Activated CD8-positive, alpha-beta memory T cell treated with anti-CD3 and anti-CD28 coated beads for 1 hour (primary cell): ENCODE data around the gene MAGI2.

Experiments
- DNase-seq, 2 donors: peaks; one replicate each; pipeline ENCODE4 v3.0.0-alpha.2; 2020; ENCODE audit warnings: low read depth in 1 of 2; ENCODE audit errors: extremely low read depth in 1 of 2

Gene MAGI2

GRCh38 chr7:79180533-79180932 is 272.9 kb downstream of the MAGI2 start:
- DNase-seq, result no peak

- no peak for DNase-seq
These were observed 276.5 kb downstream of the MAGI2 start for GRCh38 chr7:79176859-79177477.

GRCh38 chr7:79175374-79175773 is 278.1 kb downstream of the MAGI2 start:
- no peak for DNase-seq

GRCh38 chr7:79165225-79165624 is 288.2 kb downstream of the MAGI2 start:
- DNase-seq, result no peak

- no peak for DNase-seq
These were observed 294.3 kb downstream of the MAGI2 start for GRCh38 chr7:79159040-79159664.

- no peak for DNase-seq
These were observed 296.2 kb downstream of the MAGI2 start for GRCh38 chr7:79157281-79157680.

GRCh38 chr7:79149831-79150230 is 303.6 kb downstream of the MAGI2 start:
- no peak for DNase-seq

- no peak for DNase-seq
These were observed 310.8 kb downstream of the MAGI2 start for GRCh38 chr7:79142706-79143105.

- DNase-seq, result no peak
These were observed 312.2 kb downstream of the MAGI2 start for GRCh38 chr7:79141252-79141651.

- DNase-seq, result no peak
These were observed 315.5 kb downstream of the MAGI2 start for GRCh38 chr7:79137942-79138341.

- DNase-seq, result no peak
These were observed 320.5 kb downstream of the MAGI2 start for GRCh38 chr7:79132844-79133451.

GRCh38 chr7:79130715-79131114 is 322.8 kb downstream of the MAGI2 start:
- no peak for DNase-seq

GRCh38 chr7:79124331-79124730 is 329.1 kb downstream of the MAGI2 start:
- DNase-seq, result no peak

- DNase-seq, result no peak
These were observed 335.3 kb downstream of the MAGI2 start for GRCh38 chr7:79118143-79118542.

GRCh38 chr7:79096361-79096805 is 357.1 kb downstream of the MAGI2 start:
- DNase-seq, result no peak

GRCh38 chr7:79093421-79093820 is 360.0 kb downstream of the MAGI2 start:
- no peak for DNase-seq

- no peak for DNase-seq
These were observed 361.8 kb downstream of the MAGI2 start for GRCh38 chr7:79091661-79092060.

- DNase-seq, result no peak
These were observed 362.5 kb downstream of the MAGI2 start for GRCh38 chr7:79091011-79091410.

GRCh38 chr7:79090543-79090942 is 362.9 kb downstream of the MAGI2 start:
- no peak for DNase-seq

- no peak for DNase-seq
These were observed 369.0 kb downstream of the MAGI2 start for GRCh38 chr7:79084423-79084822.

GRCh38 chr7:79079919-79080554 is 373.4 kb downstream of the MAGI2 start:
- DNase-seq, result no peak

GRCh38 chr7:79078273-79078672 is 375.2 kb downstream of the MAGI2 start:
- no peak for DNase-seq
